H1 (cell line): ENCODE measurements around the gene NEO1. TPM values are rescaled to one million over a fixed set of nuclear protein-coding genes. Genes with fewer than 3 reads are reported as not detected.
A peak's percentile ranks its signal among the peaks of the same experiment; 100 is the strongest.

ENCODE experiments used
- CTCF ChIA-PET: fragments of 300-600 bp; sonication (Branson Sonifier 250); formaldehyde crosslinking; loops from one replicate; lab custom pipeline; 2021; ENCODE audit not compliant: partially characterized antibody; lab: Charles Lee
- POLR2A ChIA-PET: fragments of 300-600 bp; sonication (Branson Sonifier 250); formaldehyde crosslinking; loops from one replicate; lab custom pipeline; 2021; ENCODE audit warnings: inconsistent platforms; ENCODE audit not compliant: partially characterized antibody; lab: Charles Lee
- DNase-seq, 2 experiments: peaks; one replicate each; pipeline versions ENCODE4 v3.0.0 to v3.0.0-alpha.2; 2010 to 2022; ENCODE audit warnings: low spot score in 2 of 2, low read depth in 1 of 2, mixed read lengths in 1 of 2
- FAIRE-seq: peaks from 2 replicates; lab custom pipeline; 2011; peaks lifted over from hg19 to GRCh38; lab: Jason Lieb, UNC
- H2AFZ ChIP-seq: 2 replicates; pipeline ENCODE4 v1.8.1; 2012; ENCODE audit warnings: low read length, inconsistent platforms
- H2AK5ac ChIP-seq: 2 replicates; pipeline ENCODE4 v1.6.1; 2013; ENCODE audit warnings: low read depth, low read length
- H2BK120ac ChIP-seq: replicated peaks from 2 replicates; pipeline ENCODE3; 2013; ENCODE audit warnings: low read depth, low read length, inconsistent platforms
- H2BK12ac ChIP-seq: 2 replicates; pipeline ENCODE4 v1.6.1; 2013; ENCODE audit warnings: low read depth, low read length
- H2BK15ac ChIP-seq: 2 replicates; pipeline ENCODE4 v1.6.1; 2013; ENCODE audit warnings: low read length
- H2BK20ac ChIP-seq: 2 replicates; pipeline ENCODE4 v1.6.1; 2013; ENCODE audit warnings: low read length
- H2BK5ac ChIP-seq: 2 replicates; pipeline ENCODE4 v1.6.1; 2013; ENCODE audit warnings: low read depth, low read length
- H3K14ac ChIP-seq: 2 replicates; pipeline ENCODE4 v1.6.1; 2013; ENCODE audit warnings: inconsistent platforms; ENCODE audit not compliant: insufficient read length
- H3K18ac ChIP-seq: 2 replicates; pipeline ENCODE4 v1.6.1; 2013; ENCODE audit warnings: low read length; ENCODE audit errors: extremely low read depth
- H3K23ac ChIP-seq: 2 replicates; pipeline ENCODE4 v1.6.1; 2013; ENCODE audit warnings: inconsistent platforms; ENCODE audit not compliant: insufficient read length
- H3K23me2 ChIP-seq: 2 replicates; pipeline ENCODE4 v1.6.1; 2013; ENCODE audit warnings: low read depth, low read length
- H3K27ac ChIP-seq: 2 replicates; pipeline ENCODE4 v1.6.1; 2011; ENCODE audit warnings: low read depth, low read length, inconsistent platforms
- H3K27me3 ChIP-seq, 4 experiments: replicated peaks in 1 of 4; 1 replicate in 1 of 4; 2 replicates in 3 of 4; pipeline versions ENCODE4 v1.6.1 to v1.8.1; 2011 to 2013; ENCODE audit warnings: low read length in 3 of 4, mild to moderate bottlenecking in 3 of 4, inconsistent platforms in 2 of 4, mixed read lengths in 2 of 4, moderate library complexity in 1 of 4; ENCODE audit not compliant: control insufficient read depth in 3 of 4, insufficient read depth in 3 of 4; ENCODE audit errors: extremely low read depth in 1 of 4
- H3K36me3 ChIP-seq, 4 experiments: 2 replicates each; pipeline versions ENCODE4 v1.6.1 to v1.8.1; 2011 to 2013; ENCODE audit warnings: mild to moderate bottlenecking in 4 of 4, low read length in 3 of 4, moderate library complexity in 2 of 4, control low read depth in 1 of 4, inconsistent platforms in 1 of 4; ENCODE audit not compliant: insufficient read depth in 4 of 4, control insufficient read depth in 2 of 4
- H3K4ac ChIP-seq: replicated peaks from 2 replicates; pipeline ENCODE3; 2013; ENCODE audit warnings: low read length, low read depth, mixed read lengths, inconsistent platforms; ENCODE audit not compliant: insufficient read length
- H3K4me1 ChIP-seq, 4 experiments: replicated peaks in 1 of 4; 1 replicate in 1 of 4; 2 replicates in 3 of 4; pipeline versions ENCODE4 v1.6.1 to v1.8.1; 2011 to 2013; ENCODE audit warnings: low read length in 3 of 4, inconsistent platforms in 2 of 4, mixed read lengths in 1 of 4; ENCODE audit not compliant: insufficient read depth in 4 of 4, control insufficient read depth in 3 of 4
- H3K4me2 ChIP-seq, 2 experiments: 2 replicates each; pipeline versions ENCODE4 v1.6.1 to v1.8.1; 2011 to 2013; ENCODE audit warnings: low read depth in 2 of 2, low read length in 2 of 2, control low read depth in 1 of 2, inconsistent platforms in 1 of 2, mild to moderate bottlenecking in 1 of 2; ENCODE audit not compliant: insufficient read depth in 1 of 2
- H3K4me3 ChIP-seq, 4 experiments: fragments of 200-600, 300-600 bp in 1 of 4; sonication (generic), shearing (Covaris generic), sonication (Bioruptor Twin) in 1 of 4; 2 replicates each; pipeline versions ENCODE4 v1.5.1 to v1.8.1; 2011 to 2016; ENCODE audit warnings: low read length in 4 of 4, low read depth in 3 of 4, control low read depth in 2 of 4, inconsistent platforms in 2 of 4, mild to moderate bottlenecking in 2 of 4, mixed read lengths in 1 of 4, moderate library complexity in 1 of 4; ENCODE audit not compliant: insufficient read depth in 2 of 4; ENCODE audit errors: extremely low read depth in 1 of 4
- H3K56ac ChIP-seq: replicated peaks from 2 replicates; pipeline ENCODE3; 2013; ENCODE audit warnings: low read depth, mild to moderate bottlenecking, mixed read lengths, low read length, inconsistent platforms; ENCODE audit not compliant: insufficient read length
- H3K79me1 ChIP-seq: 2 replicates; pipeline ENCODE4 v1.6.1; 2013; ENCODE audit warnings: low read depth, low read length, control low read depth
- H3K79me2 ChIP-seq, 2 experiments: 2 replicates each; pipeline versions ENCODE4 v1.6.1 to v1.8.1; 2012 to 2013; ENCODE audit warnings: low read length in 2 of 2, mild to moderate bottlenecking in 2 of 2, inconsistent platforms in 1 of 2; ENCODE audit not compliant: insufficient read depth in 2 of 2, control insufficient read depth in 1 of 2
- H3K9ac ChIP-seq, 4 experiments: replicated peaks in 1 of 4; 1 replicate in 1 of 4; 2 replicates in 3 of 4; pipeline versions ENCODE4 v1.6.1 to v1.8.1; 2011 to 2013; ENCODE audit warnings: low read depth in 3 of 4, low read length in 3 of 4, control low read depth in 2 of 4, mild to moderate bottlenecking in 2 of 4, moderate library complexity in 2 of 4, inconsistent platforms in 1 of 4; ENCODE audit errors: extremely low read depth in 1 of 4
- H3K9me3 ChIP-seq, 2 experiments: 2 replicates each; pipeline versions ENCODE4 v1.6.1 to v1.8.1; 2012 to 2013; ENCODE audit warnings: mild to moderate bottlenecking in 2 of 2, moderate library complexity in 2 of 2, control low read depth in 1 of 2, inconsistent platforms in 1 of 2, low read depth in 1 of 2, low read length in 1 of 2, mixed read lengths in 1 of 2; ENCODE audit not compliant: insufficient read depth in 2 of 2
- H4K20me1 ChIP-seq, 2 experiments: replicated peaks in 1 of 2; 2 replicates each; pipeline versions ENCODE3 to v1.8.1; 2011 to 2013; ENCODE audit warnings: inconsistent platforms in 2 of 2, low read length in 2 of 2, mild to moderate bottlenecking in 1 of 2; ENCODE audit not compliant: insufficient read depth in 2 of 2, control insufficient read depth in 1 of 2
- H4K5ac ChIP-seq: 2 replicates; pipeline ENCODE4 v1.6.1; 2013; ENCODE audit warnings: low read length, low read depth, mixed read lengths, inconsistent platforms; ENCODE audit not compliant: insufficient read length
- H4K8ac ChIP-seq: 2 replicates; pipeline ENCODE4 v1.8.0; 2013; ENCODE audit warnings: mild to moderate bottlenecking, moderate library complexity, low read length, inconsistent platforms; ENCODE audit not compliant: insufficient read depth; ENCODE audit errors: extremely low read depth
- H4K91ac ChIP-seq: replicated peaks from 2 replicates; pipeline ENCODE3; 2013; ENCODE audit warnings: low read length, mixed read lengths, inconsistent platforms; ENCODE audit not compliant: insufficient read length
- POLR2A ChIP-seq, 2 experiments: IDR thresholded peaks; 1 replicate in 1 of 2; 2 replicates in 1 of 2; pipeline ENCODE4 v1.6.1; 2011; ENCODE audit warnings: low read depth in 2 of 2, low read length in 2 of 2, mild to moderate bottlenecking in 2 of 2; ENCODE audit errors: control extremely low read depth in 1 of 2
- TEAD4 ChIP-seq: IDR thresholded peaks from 2 replicates; pipeline ENCODE4 v1.6.1; 2012; ENCODE audit warnings: low read depth, low read length, inconsistent platforms, mixed read lengths
- WGBS, 2 experiments: shearing (Covaris generic) in 1 of 2; methylation state at CpG; one replicate each; pipeline versions ENCODE4 v1.1.6 to v1.1.7; 2013 to 2015; ENCODE audit warnings: low lambda C conversion rate in 2 of 2, mixed read lengths in 2 of 2, inconsistent platforms in 1 of 2, low coverage in 1 of 2, missing lambda C conversion rate in 1 of 2; ENCODE audit not compliant: insufficient replicate concordance in 2 of 2, insufficient coverage in 1 of 2, insufficient read length in 1 of 2; ENCODE audit errors: extremely low coverage in 1 of 2, missing lambda C conversion rate in 1 of 2; 5-methylcytosine and 5-hydroxymethylcytosine counted together
- long read RNA-seq, 2 experiments: library from RNA in 1 of 2; library from capped mRNA in 1 of 2; stranded (forward); transcript quantifications; one replicate each; pipeline ENCODE4 v2.0.0, GENCODE V29; 2021; ENCODE audit warnings: inconsistent platforms in 1 of 2
- polyA minus RNA-seq, 3 experiments: library from RNA; depleted of rRNA, polyadenylated mRNA; stranded (reverse); fragments of >200 nt; gene quantifications; 1 replicate in 2 of 3; 2 replicates in 1 of 3; pipeline ENCODE4 v1.2.3, GENCODE V29; 2011
- polyA plus RNA-seq, 7 experiments: library from polyadenylated mRNA; depleted of rRNA in 3 of 7; stranded (reverse) in 5 of 7; unstranded in 2 of 7; fragments of >200 nt in 5 of 7; fragments of 200-250 nt in 2 of 7; gene quantifications; 1 replicate in 5 of 7; 2 replicates in 1 of 7; 4 replicates in 1 of 7; pipeline versions ENCODE4 v1.2.1 to v1.2.3, GENCODE V29; 2011 to 2013; ENCODE audit warnings: missing spikeins in 2 of 7, mixed read lengths in 2 of 7
- total RNA-seq: library from RNA; stranded (reverse); fragmentation: NEBNext Ultra II Directional; extraction: Animal tissue kit (Norgen Biotek cat#: 25700); gene quantifications from 2 replicates; pipeline ENCODE4 v1.2.1, GENCODE V29; 2021

The NEO1 gene, protein sequence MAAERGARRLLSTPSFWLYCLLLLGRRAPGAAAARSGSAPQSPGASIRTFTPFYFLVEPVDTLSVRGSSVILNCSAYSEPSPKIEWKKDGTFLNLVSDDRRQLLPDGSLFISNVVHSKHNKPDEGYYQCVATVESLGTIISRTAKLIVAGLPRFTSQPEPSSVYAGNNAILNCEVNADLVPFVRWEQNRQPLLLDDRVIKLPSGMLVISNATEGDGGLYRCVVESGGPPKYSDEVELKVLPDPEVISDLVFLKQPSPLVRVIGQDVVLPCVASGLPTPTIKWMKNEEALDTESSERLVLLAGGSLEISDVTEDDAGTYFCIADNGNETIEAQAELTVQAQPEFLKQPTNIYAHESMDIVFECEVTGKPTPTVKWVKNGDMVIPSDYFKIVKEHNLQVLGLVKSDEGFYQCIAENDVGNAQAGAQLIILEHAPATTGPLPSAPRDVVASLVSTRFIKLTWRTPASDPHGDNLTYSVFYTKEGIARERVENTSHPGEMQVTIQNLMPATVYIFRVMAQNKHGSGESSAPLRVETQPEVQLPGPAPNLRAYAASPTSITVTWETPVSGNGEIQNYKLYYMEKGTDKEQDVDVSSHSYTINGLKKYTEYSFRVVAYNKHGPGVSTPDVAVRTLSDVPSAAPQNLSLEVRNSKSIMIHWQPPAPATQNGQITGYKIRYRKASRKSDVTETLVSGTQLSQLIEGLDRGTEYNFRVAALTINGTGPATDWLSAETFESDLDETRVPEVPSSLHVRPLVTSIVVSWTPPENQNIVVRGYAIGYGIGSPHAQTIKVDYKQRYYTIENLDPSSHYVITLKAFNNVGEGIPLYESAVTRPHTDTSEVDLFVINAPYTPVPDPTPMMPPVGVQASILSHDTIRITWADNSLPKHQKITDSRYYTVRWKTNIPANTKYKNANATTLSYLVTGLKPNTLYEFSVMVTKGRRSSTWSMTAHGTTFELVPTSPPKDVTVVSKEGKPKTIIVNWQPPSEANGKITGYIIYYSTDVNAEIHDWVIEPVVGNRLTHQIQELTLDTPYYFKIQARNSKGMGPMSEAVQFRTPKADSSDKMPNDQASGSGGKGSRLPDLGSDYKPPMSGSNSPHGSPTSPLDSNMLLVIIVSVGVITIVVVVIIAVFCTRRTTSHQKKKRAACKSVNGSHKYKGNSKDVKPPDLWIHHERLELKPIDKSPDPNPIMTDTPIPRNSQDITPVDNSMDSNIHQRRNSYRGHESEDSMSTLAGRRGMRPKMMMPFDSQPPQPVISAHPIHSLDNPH (N-terminal part only)
- total RNA-seq (51.0 and 56.5 TPM in 2 replicates), polyA plus RNA-seq (2011; rRNA removed) (36.0 and 36.1 TPM in 2 replicates), polyA minus RNA-seq (2011; rRNA and poly(A)+ RNA removed) (54.6 and 64.8 TPM in 2 replicates)
- polyA plus RNA-seq (2011; cell fraction: cytosol; rRNA removed): 22.6 TPM
- 69.6 TPM for polyA plus RNA-seq (2011; cell fraction: nucleus; rRNA removed)
- polyA plus RNA-seq (2012, experiment 1 of 2): 44.0 to 58.8 TPM (median 52.2 TPM) in 4 replicates
- 4.2 TPM for polyA plus RNA-seq (2012, experiment 2 of 2)
- polyA plus RNA-seq (2013, experiment 1 of 2): 62.3 TPM
- 62.8 TPM for polyA plus RNA-seq (2013, experiment 2 of 2)
- 25.7 TPM for polyA minus RNA-seq (2011; cell fraction: cytosol; rRNA and poly(A)+ RNA removed)
- polyA minus RNA-seq (2011; cell fraction: nucleus; rRNA and poly(A)+ RNA removed): 40.2 TPM
- long read RNA-seq, experiment 1, partial matches to known transcripts: 25 of 30 reads
- long read RNA-seq, experiment 1, other reads (novel, unspliced or antisense): 5 of 30 reads
- long read RNA-seq, experiment 2, partial matches to known transcripts: 0 of 3 reads
- long read RNA-seq, experiment 2, other reads (novel, unspliced or antisense): 3 of 3 reads

DNA sequence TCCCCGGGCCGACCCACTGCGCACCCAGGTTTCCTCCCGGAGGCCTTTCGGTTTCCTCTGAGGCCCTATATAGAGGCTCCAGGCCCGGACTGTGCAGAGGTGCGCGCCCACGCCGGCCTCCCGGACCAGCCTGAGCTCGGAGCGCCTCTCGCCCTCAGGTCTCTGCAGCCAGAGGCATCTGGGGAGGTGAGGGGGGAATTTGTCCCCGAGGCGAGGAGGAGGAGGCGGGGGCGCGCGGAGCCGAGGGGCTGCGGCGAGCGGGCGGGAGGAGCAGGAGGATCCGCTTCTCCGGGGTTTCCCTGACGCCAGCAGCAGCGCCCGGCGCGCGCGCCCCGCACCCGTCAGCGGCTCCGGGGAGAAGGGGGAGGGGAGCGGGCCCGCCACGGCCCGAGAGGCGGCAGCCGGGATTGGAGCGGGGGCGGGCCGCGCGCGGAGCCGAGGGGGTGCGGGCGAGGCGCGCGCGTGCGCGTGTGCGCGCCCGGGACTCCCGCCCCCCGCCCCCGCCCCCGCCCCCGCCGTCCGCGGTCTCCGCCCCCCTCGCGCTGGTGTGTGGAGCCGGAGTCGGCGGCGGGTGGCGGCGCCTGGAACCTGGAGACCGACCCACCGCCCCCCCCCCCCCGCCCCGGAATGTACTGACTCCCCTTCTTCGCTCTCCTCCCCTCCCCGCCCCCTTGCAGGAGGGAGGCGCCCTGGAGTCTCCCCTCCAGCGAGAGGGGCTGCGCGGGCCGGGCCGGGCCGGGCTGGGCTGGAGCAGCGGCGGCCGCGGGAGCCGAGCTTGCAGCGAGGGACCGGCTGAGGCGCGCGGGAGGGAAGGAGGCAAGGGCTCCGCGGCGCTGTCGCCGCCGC is at the start of gene NEO1:
NEO1 (plus strand) TSS at position 657 of the 846 bp plus-strand sequence. CDS start 213 bp downstream, outside the sequence.
- peaks cover 5% of the 10 kb centered on the region; the same call in 1 of the 2 replicates for H3K79me1 ChIP-seq
- H4K20me1 ChIP-seq: peaks cover 2 to 7% of the 10 kb centered on the region in 2 experiments
- H3K27ac ChIP-seq: peak within 1 kb of the TSS; percentile 78; the same call in 1 of the 2 replicates
- ChIA-PET POLR2A (interaction anchor here (0.6 to 2.3 kb wide), 9 partner anchors 10 to 266 kb away, joined by 3 to 14 read pairs (median 3); no protein-coding TSS in a partner anchor), CTCF (interaction anchor here (1.6 kb wide), 1 partner anchor 26 kb away, joined by 6 read pairs; no protein-coding TSS in a partner anchor)
- H3K9ac ChIP-seq: peak within 1 kb of the TSS; percentile 64 to 98 (median 81)
- H3K4ac ChIP-seq: peak within 1 kb of the TSS; percentile 88
- no peaks in the 10 kb centered on the region for H3K36me3 ChIP-seq
- H3K14ac ChIP-seq: no peak within 1 kb of the TSS
- no peak within 1 kb of the TSS for H2AK5ac ChIP-seq
- H2BK12ac ChIP-seq: no peak within 1 kb of the TSS
- no peaks in the 10 kb centered on the region for H3K9me3 ChIP-seq
- peak within 1 kb of the TSS; percentile 40 for H3K56ac ChIP-seq
- H2BK120ac ChIP-seq: no peak within 1 kb of the TSS
- H3K23me2 ChIP-seq: peaks cover 4% of the 10 kb centered on the region
- H4K5ac ChIP-seq: peak within 1 kb of the TSS; percentile 67
- H3K4me1 ChIP-seq: peaks cover 0 to 5% (median 2%) of the 10 kb centered on the region in 4 experiments; a peak in 2 of 7 replicates
- H2BK5ac ChIP-seq: peak within 1 kb of the TSS; percentile 79; the same call in 1 of the 2 replicates
- no peak within 1 kb of the TSS for H2BK15ac ChIP-seq
- peak within 1 kb of the TSS; percentile 79; the same call in 1 of the 2 replicates for H3K18ac ChIP-seq
- H3K23ac ChIP-seq: peak within 1 kb of the TSS; percentile 24
- H2AFZ ChIP-seq: peak within 1 kb of the TSS; percentile 25; the same call in 1 of the 2 replicates
- peak within 1 kb of the TSS; percentile 67 for H4K91ac ChIP-seq
- peak within 1 kb of the TSS; percentile 67 to 87 (median 70) for H3K4me3 ChIP-seq
- H3K27me3 ChIP-seq: no peaks in the 10 kb centered on the region
- DNase-seq (peak; percentile 68 to 90), FAIRE-seq (no peak)
- H3K79me2 ChIP-seq: peaks cover 3 to 38% of the 10 kb centered on the region in 2 experiments; a peak in 3 of 4 replicates
- no peak within 1 kb of the TSS for H2BK20ac ChIP-seq
- 2% methylated on average over 23 of the region's 108 CpGs; no CpG with 5 or more reads in 1 of the 2 experiments for WGBS, 2 experiments
- H3K4me2 ChIP-seq: peak within 1 kb of the TSS; percentile 74 to 85
- H4K8ac ChIP-seq: peak within 1 kb of the TSS; percentile 80
- TF ChIP-seq TEAD4 (peak; percentile 43; the same call in 1 of the 2 replicates), POLR2A (IDR thresholded peaks at IDR 0.05; ENCODE audit: control extremely low read depth in 1 of 2, low read depth in 2 of 2, low read length in 2 of 2) (peak; percentile 73 to 75)
